ENCODE data around the gene PTK7.

DNA sequence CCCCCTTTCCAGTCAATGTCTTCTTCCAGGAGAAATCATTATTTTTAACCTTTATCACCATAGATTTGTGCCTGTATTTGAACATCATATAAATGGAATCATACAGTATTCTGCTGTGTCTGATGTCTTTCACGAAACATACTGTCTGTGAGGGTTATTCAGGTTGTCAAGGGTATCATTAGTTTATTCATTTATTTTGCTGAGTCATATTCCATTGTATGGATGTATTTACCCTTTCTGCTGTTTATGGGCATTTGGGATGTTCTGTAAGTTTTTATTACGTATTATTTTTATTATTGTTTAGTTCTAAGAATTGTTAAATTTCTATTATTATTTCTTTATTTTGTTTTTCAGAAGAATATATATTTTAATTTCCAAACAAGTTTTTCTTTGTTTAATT is 131.2 kb downstream of the PTK7 start:
- TF ChIP-seq, protein P1, sequence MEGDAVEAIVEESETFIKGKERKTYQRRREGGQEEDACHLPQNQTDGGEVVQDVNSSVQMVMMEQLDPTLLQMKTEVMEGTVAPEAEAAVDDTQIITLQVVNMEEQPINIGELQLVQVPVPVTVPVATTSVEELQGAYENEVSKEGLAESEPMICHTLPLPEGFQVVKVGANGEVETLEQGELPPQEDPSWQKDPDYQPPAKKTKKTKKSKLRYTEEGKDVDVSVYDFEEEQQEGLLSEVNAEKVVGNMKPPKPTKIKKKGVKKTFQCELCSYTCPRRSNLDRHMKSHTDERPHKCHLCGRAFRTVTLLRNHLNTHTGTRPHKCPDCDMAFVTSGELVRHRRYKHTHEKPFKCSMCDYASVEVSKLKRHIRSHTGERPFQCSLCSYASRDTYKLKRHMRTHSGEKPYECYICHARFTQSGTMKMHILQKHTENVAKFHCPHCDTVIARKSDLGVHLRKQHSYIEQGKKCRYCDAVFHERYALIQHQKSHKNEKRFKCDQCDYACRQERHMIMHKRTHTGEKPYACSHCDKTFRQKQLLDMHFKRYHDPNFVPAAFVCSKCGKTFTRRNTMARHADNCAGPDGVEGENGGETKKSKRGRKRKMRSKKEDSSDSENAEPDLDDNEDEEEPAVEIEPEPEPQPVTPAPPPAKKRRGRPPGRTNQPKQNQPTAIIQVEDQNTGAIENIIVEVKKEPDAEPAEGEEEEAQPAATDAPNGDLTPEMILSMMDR (IDR thresholded peaks at IDR 0.05; ENCODE audit: control extremely low read depth in 1 of 3, insufficient read depth in 1 of 3, low read depth in 1 of 3, low read length in 3 of 3): no peak
- TF ChIP-seq EP300 (IDR thresholded peaks at IDR 0.05; ENCODE audit: borderline replicate concordance in 1 of 2, low read depth in 2 of 2, low read length in 2 of 2): no peak
- TF ChIP-seq HDAC2 (IDR thresholded peaks at IDR 0.05; ENCODE audit: borderline replicate concordance in 1 of 2, low read depth in 2 of 2, low read length in 2 of 2): no peak
- no peak for TF ChIP-seq POLR2A (IDR thresholded peaks at IDR 0.05; ENCODE audit: control extremely low read depth in 1 of 2, low read depth in 2 of 2, low read length in 2 of 2)
- TF ChIP-seq, protein P2, sequence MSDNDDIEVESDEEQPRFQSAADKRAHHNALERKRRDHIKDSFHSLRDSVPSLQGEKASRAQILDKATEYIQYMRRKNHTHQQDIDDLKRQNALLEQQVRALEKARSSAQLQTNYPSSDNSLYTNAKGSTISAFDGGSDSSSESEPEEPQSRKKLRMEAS (IDR thresholded peaks at IDR 0.05): no peak
- no peak for TF ChIP-seq BRCA1 (IDR thresholded peaks at IDR 0.05; ENCODE audit: low read depth, low read length)
- no peak for TF ChIP-seq GABPA (IDR thresholded peaks at IDR 0.05; ENCODE audit: borderline replicate concordance, insufficient read depth, low read length)
- TF ChIP-seq YY1 (IDR thresholded peaks at IDR 0.05; ENCODE audit: low read depth, low read length): no peak
- no peak for TF ChIP-seq CHD2 (IDR thresholded peaks at IDR 0.05; ENCODE audit: low read length)
